GM23338 (cell line): ENCODE results near the gene ARSB. TPM values are rescaled to one million over a fixed set of nuclear protein-coding genes. Genes with fewer than 3 reads are reported as not detected.
A peak's percentile ranks its signal among the peaks of the same experiment; 100 is the strongest.

Experiments used
- ATAC-seq: fragments of 200-7000 bp; cut with Tn5 transposase; 3 replicates; pipeline ENCODE4 v1.9.1; 2020
- DNase-seq: peaks from one replicate; pipeline ENCODE4 v3.0.0-alpha.2; 2015; ENCODE audit warnings: low spot score
- H2AFZ ChIP-seq: fragments of 200-600 bp; sonication (generic); 2 replicates; pipeline ENCODE4 v1.8.0; 2016; ENCODE audit warnings: antibody characterized with exemption, mild to moderate bottlenecking, moderate library complexity
- H3F3A ChIP-seq: fragments of 200-600 bp; sonication (generic); replicated peaks from 2 replicates; pipeline ENCODE4 v1.8.0; 2017; ENCODE audit warnings: antibody characterized with exemption, mixed run types, low read depth
- H3K27ac ChIP-seq: fragments of 200-600 bp; sonication (generic); 2 replicates; pipeline ENCODE4 v1.6.1; 2016; ENCODE audit warnings: low read depth
- H3K27me3 ChIP-seq: fragments of 200-600 bp; sonication (generic); 2 replicates; pipeline ENCODE4 v1.8.0; 2016; ENCODE audit warnings: mild to moderate bottlenecking, mixed run types, moderate library complexity; ENCODE audit not compliant: insufficient read depth
- H3K36me3 ChIP-seq: fragments of 200-600 bp; sonication (generic); 2 replicates; pipeline ENCODE4 v1.8.0; 2016; ENCODE audit warnings: mild to moderate bottlenecking; ENCODE audit not compliant: insufficient read depth
- H3K4me1 ChIP-seq: fragments of 200-600 bp; sonication (generic); 2 replicates; pipeline ENCODE4 v1.8.0; 2016; ENCODE audit warnings: mild to moderate bottlenecking, moderate library complexity; ENCODE audit not compliant: insufficient read depth
- H3K4me2 ChIP-seq: fragments of 200-600 bp; sonication (generic); 2 replicates; pipeline ENCODE4 v1.7.1; 2017; ENCODE audit warnings: mixed run types
- H3K4me3 ChIP-seq: fragments of 200-600 bp; sonication (generic); 2 replicates; pipeline ENCODE4 v1.6.1; 2016; ENCODE audit warnings: mixed run types
- H3K79me2 ChIP-seq: fragments of 200-600 bp; sonication (generic); replicated peaks from 2 replicates; pipeline ENCODE4 v1.8.0; 2017; ENCODE audit warnings: mild to moderate bottlenecking; ENCODE audit not compliant: insufficient read depth
- H3K9me2 ChIP-seq: fragments of 200-600 bp; sonication (generic); 2 replicates; pipeline ENCODE4 v1.8.0; 2017; ENCODE audit not compliant: insufficient read depth
- H4K20me1 ChIP-seq: fragments of 200-600 bp; sonication (generic); replicated peaks from 2 replicates; pipeline ENCODE4 v1.8.0; 2017; ENCODE audit warnings: mild to moderate bottlenecking; ENCODE audit not compliant: insufficient read depth
- H3K27ac Mint-ChIP-seq: 2 replicates; pipeline ENCODE4 v1.8.0; 2020; ENCODE audit warnings: inconsistent platforms, mild to moderate bottlenecking, moderate library complexity, mixed read lengths
- H3K27me3 Mint-ChIP-seq: 3 replicates; pipeline ENCODE4 v1.8.0; 2022; ENCODE audit warnings: low read depth, mild to moderate bottlenecking, moderate library complexity, mixed read lengths, inconsistent platforms; ENCODE audit not compliant: insufficient read depth, poor library complexity
- H3K36me3 Mint-ChIP-seq: 3 replicates; pipeline ENCODE4 v1.8.0; 2021; ENCODE audit warnings: low read depth, mild to moderate bottlenecking, inconsistent platforms, moderate library complexity, mixed read lengths
- H3K4me1 Mint-ChIP-seq: 3 replicates; pipeline ENCODE4 v1.8.0; 2020; ENCODE audit warnings: mild to moderate bottlenecking, inconsistent platforms, mixed read lengths
- H3K4me3 Mint-ChIP-seq: 3 replicates; pipeline ENCODE4 v1.8.0; 2021; ENCODE audit warnings: moderate library complexity, mild to moderate bottlenecking, inconsistent platforms, mixed read lengths
- H3K9me3 Mint-ChIP-seq: 3 replicates; pipeline ENCODE4 v1.8.0; 2020; ENCODE audit warnings: moderate library complexity, mild to moderate bottlenecking, inconsistent platforms, mixed read lengths
- CREB1 ChIP-seq: fragments of 250-450 bp; sonication (Bioruptor Pico); IDR thresholded peaks from 2 replicates; pipeline ENCODE4 v1.5.0; 2020; ENCODE audit warnings: low read depth, mild to moderate bottlenecking, moderate library complexity
- polyA plus RNA-seq: library from polyadenylated mRNA; unstranded; fragments of >200 nt; fragmentation: Nextera tagmentation; extraction: Ambion mirVana; gene quantifications from 2 replicates; pipeline ENCODE4 v1.2.1, GENCODE V29; 2016
- total RNA-seq: library from RNA; depleted of rRNA; stranded (reverse); fragments of >200 nt; shearing (Covaris generic); gene quantifications from 2 replicates; pipeline ENCODE4 v1.2.3, GENCODE V29; 2014
- TF ChIP-seq, protein P1 (sequence below), 2 experiments: fragments of 200-600 bp in 1 of 2; sonication (generic) in 1 of 2; conservative IDR thresholded peaks; 2 replicates each; pipeline versions ENCODE4 v1.5.1 to v1.6.1; 2016 to 2017; ENCODE audit warnings: antibody characterized with exemption in 2 of 2, low read depth in 2 of 2, mild to moderate bottlenecking in 2 of 2, moderate library complexity in 1 of 2
- TF ChIP-seq, protein P2 (sequence below): fragments of 250-450 bp; sonication (Bioruptor Pico); IDR thresholded peaks from 2 replicates; pipeline ENCODE4 v1.5.0; 2020; ENCODE audit warnings: mild to moderate bottlenecking, moderate library complexity

Gene ARSB
- total and polyA plus RNA-seq, 2 experiments from 2014 or later: 7.4 to 24.6 TPM

DNA sequence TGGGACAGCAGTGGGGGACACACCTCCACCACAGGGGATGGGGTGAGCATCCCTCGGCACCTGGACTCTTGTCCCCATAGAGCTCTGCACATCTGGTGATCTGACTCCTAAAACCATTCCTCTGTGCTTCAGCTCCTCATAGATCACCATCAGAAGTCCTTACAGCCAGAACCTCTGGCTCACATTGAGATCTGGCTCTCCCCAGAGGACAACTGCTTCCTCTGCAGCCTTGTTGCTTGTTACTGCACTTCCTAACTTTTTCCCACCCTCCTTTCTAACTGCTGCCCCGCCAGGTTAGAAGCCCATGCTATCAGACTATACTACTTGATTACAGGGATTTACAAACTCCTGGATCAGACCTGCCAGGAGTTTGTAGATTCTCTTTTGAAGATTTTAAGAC is 64.5 kb downstream of the ARSB start:
- H3K4me1 Mint-ChIP-seq: peaks cover 18% of the 10 kb centered on the region
- H3K4me1 ChIP-seq: peaks cover 7% of the 10 kb centered on the region; the same call in 1 of the 2 replicates

More for the DNA sequence above, 64.5 kb downstream of the ARSB start:
- Histone ChIP-seq H2AFZ (no peak overlapping the region), H3F3A (no peaks in the 10 kb centered on the region), H3K9me2 (no peaks in the 10 kb centered on the region), H3K4me2 (no peak overlapping the region), H3K4me3 (no peak overlapping the region), H3K79me2 (no peaks in the 10 kb centered on the region), H3K27ac (no peak overlapping the region), H3K27me3 (no peaks in the 10 kb centered on the region), H3K36me3 (no peaks in the 10 kb centered on the region), H4K20me1 (no peaks in the 10 kb centered on the region)
- Mint-ChIP-seq H3K36me3 (no peaks in the 10 kb centered on the region), H3K27ac (no peak overlapping the region; the same call in 1 of the 2 replicates), H3K27me3 (no peaks in the 10 kb centered on the region), H3K4me3 (no peak overlapping the region), H3K9me3 (no peaks in the 10 kb centered on the region)
- DNase-seq: peak; percentile 36
- TF ChIP-seq, protein P1, sequence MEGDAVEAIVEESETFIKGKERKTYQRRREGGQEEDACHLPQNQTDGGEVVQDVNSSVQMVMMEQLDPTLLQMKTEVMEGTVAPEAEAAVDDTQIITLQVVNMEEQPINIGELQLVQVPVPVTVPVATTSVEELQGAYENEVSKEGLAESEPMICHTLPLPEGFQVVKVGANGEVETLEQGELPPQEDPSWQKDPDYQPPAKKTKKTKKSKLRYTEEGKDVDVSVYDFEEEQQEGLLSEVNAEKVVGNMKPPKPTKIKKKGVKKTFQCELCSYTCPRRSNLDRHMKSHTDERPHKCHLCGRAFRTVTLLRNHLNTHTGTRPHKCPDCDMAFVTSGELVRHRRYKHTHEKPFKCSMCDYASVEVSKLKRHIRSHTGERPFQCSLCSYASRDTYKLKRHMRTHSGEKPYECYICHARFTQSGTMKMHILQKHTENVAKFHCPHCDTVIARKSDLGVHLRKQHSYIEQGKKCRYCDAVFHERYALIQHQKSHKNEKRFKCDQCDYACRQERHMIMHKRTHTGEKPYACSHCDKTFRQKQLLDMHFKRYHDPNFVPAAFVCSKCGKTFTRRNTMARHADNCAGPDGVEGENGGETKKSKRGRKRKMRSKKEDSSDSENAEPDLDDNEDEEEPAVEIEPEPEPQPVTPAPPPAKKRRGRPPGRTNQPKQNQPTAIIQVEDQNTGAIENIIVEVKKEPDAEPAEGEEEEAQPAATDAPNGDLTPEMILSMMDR (conservative IDR thresholded peaks at IDR 0.05; ENCODE audit: low read depth in 2 of 2): peak; percentile 21 to 46; a peak in 3 of 4 replicates
- no peak for TF ChIP-seq CREB1 (CRISPR knock-in tag)
- TF ChIP-seq, protein P2, sequence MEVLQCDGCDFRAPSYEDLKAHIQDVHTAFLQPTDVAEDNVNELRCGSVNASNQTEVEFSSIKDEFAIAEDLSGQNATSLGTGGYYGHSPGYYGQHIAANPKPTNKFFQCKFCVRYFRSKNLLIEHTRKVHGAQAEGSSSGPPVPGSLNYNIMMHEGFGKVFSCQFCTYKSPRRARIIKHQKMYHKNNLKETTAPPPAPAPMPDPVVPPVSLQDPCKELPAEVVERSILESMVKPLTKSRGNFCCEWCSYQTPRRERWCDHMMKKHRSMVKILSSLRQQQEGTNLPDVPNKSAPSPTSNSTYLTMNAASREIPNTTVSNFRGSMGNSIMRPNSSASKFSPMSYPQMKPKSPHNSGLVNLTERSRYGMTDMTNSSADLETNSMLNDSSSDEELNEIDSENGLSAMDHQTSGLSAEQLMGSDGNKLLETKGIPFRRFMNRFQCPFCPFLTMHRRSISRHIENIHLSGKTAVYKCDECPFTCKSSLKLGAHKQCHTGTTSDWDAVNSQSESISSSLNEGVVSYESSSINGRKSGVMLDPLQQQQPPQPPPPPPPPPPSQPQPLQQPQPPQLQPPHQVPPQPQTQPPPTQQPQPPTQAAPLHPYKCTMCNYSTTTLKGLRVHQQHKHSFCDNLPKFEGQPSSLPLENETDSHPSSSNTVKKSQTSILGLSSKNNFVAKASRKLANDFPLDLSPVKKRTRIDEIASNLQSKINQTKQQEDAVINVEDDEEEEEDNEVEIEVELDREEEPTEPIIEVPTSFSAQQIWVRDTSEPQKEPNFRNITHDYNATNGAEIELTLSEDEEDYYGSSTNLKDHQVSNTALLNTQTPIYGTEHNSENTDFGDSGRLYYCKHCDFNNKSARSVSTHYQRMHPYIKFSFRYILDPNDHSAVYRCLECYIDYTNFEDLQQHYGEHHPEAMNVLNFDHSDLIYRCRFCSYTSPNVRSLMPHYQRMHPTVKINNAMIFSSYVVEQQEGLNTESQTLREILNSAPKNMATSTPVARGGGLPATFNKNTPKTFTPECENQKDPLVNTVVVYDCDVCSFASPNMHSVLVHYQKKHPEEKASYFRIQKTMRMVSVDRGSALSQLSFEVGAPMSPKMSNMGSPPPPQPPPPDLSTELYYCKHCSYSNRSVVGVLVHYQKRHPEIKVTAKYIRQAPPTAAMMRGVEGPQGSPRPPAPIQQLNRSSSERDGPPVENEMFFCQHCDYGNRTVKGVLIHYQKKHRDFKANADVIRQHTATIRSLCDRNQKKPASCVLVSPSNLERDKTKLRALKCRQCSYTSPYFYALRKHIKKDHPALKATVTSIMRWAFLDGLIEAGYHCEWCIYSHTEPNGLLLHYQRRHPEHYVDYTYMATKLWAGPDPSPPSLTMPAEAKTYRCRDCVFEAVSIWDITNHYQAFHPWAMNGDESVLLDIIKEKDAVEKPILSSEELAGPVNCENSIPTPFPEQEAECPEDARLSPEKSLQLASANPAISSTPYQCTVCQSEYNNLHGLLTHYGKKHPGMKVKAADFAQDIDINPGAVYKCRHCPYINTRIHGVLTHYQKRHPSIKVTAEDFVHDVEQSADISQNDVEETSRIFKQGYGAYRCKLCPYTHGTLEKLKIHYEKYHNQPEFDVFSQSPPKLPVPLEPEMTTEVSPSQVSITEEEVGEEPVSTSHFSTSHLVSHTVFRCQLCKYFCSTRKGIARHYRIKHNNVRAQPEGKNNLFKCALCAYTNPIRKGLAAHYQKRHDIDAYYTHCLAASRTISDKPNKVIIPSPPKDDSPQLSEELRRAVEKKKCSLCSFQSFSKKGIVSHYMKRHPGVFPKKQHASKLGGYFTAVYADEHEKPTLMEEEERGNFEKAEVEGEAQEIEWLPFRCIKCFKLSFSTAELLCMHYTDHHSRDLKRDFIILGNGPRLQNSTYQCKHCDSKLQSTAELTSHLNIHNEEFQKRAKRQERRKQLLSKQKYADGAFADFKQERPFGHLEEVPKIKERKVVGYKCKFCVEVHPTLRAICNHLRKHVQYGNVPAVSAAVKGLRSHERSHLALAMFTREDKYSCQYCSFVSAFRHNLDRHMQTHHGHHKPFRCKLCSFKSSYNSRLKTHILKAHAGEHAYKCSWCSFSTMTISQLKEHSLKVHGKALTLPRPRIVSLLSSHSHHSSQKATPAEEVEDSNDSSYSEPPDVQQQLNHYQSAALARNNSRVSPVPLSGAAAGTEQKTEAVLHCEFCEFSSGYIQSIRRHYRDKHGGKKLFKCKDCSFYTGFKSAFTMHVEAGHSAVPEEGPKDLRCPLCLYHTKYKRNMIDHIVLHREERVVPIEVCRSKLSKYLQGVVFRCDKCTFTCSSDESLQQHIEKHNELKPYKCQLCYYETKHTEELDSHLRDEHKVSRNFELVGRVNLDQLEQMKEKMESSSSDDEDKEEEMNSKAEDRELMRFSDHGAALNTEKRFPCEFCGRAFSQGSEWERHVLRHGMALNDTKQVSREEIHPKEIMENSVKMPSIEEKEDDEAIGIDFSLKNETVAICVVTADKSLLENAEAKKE (CRISPR knock-in tag): peak; percentile 63
- ATAC-seq: peak; percentile 87
